ENCODE measurements around the gene CHERP. TPM values are rescaled to one million over a fixed set of nuclear protein-coding genes. Genes with fewer than 3 reads are reported as not detected.

Gene CHERP
- total and polyA plus RNA-seq, 12 donors = 2.9 to 50.7 (median 19.0) TPM

- peak overlapping the region in 1 of 5 donors; percentile 1 for H3K27ac ChIP-seq
- no peaks in the 10 kb centered on the region for H3K27me3 ChIP-seq
- no peaks in the 10 kb centered on the region for H3K9me3 ChIP-seq (replicated peaks in 1 of 3)
- no peak overlapping the region for H3K4me3 ChIP-seq
- no peak for TF ChIP-seq CTCF (IDR thresholded peaks at IDR 0.05)
- TF ChIP-seq POLR2A (IDR thresholded peaks at IDR 0.05) = no peak
- no peaks in the 10 kb centered on the region for H3K4me1 ChIP-seq (replicated peaks in 1 of 2)
- WGBS, 4 donors = 76 to 80% (median 79%) methylated on average over 23 to 45 of the region's 45 CpGs
- DNase-seq = peak in 1 of 7 donors; percentile 22
- intact Hi-C loops (cut with DNase I) = no loop called here
- peaks cover 0 to 87% of the 10 kb centered on the region in 2 donors for H3K36me3 ChIP-seq (replicated peaks in 1 of 2)
Measured at GRCh38 chr19:16520074-16520973, 21.9 kb downstream of the CHERP start.

GRCh38 chr19:16519230-16519687 lies 23.0 kb downstream of the CHERP start:
- Histone ChIP-seq H3K4me3 (no peak overlapping the region), H3K27ac (no peak overlapping the region), H3K4me1 (replicated peaks in 1 of 2) (no peaks in the 10 kb centered on the region), H3K27me3 (no peaks in the 10 kb centered on the region), H3K36me3 (replicated peaks in 1 of 2) (peaks cover 0 to 84% of the 10 kb centered on the region in 2 donors), H3K9me3 (replicated peaks in 1 of 3) (no peaks in the 10 kb centered on the region)
- DNase-seq = no peak
- intact Hi-C loops (cut with DNase I) = no loop called here
- no peak for TF ChIP-seq POLR2A (IDR thresholded peaks at IDR 0.05)
- no peak for TF ChIP-seq CTCF (IDR thresholded peaks at IDR 0.05)
- 90 to 97% (median 94%) methylated on average over 23 to 24 of the region's 24 CpGs for WGBS, 4 donors

GRCh38 chr19:16518483-16519229 lies 23.6 kb downstream of the CHERP start:
- Histone ChIP-seq H3K27ac (no peak overlapping the region), H3K9me3 (replicated peaks in 1 of 3) (no peaks in the 10 kb centered on the region), H3K4me3 (no peak overlapping the region), H3K36me3 (replicated peaks in 1 of 2) (peaks cover 0 to 78% of the 10 kb centered on the region in 2 donors), H3K27me3 (no peaks in the 10 kb centered on the region), H3K4me1 (replicated peaks in 1 of 2) (no peaks in the 10 kb centered on the region)
- intact Hi-C loops (cut with DNase I) = no loop called here
- 83 to 90% (median 85%) methylated on average over 29 to 33 of the region's 33 CpGs for WGBS, 4 donors
- no peak for DNase-seq
- no peak for TF ChIP-seq CTCF (IDR thresholded peaks at IDR 0.05)

- peaks cover 0 to 74% of the 10 kb centered on the region in 2 donors for H3K36me3 ChIP-seq (replicated peaks in 1 of 2)
- DNase-seq = no peak
- no peaks in the 10 kb centered on the region for H3K27me3 ChIP-seq
- intact Hi-C loops (cut with DNase I) = no loop called here
- WGBS, 4 donors = 79 to 90% (median 79%) methylated on average over 13 to 14 of the region's 14 CpGs
- H3K9me3 ChIP-seq (replicated peaks in 1 of 3) = no peaks in the 10 kb centered on the region
- no peak overlapping the region for H3K27ac ChIP-seq
- no peak for TF ChIP-seq CTCF (IDR thresholded peaks at IDR 0.05)
- no peak for TF ChIP-seq POLR2A (IDR thresholded peaks at IDR 0.05)
- H3K4me1 ChIP-seq (replicated peaks in 1 of 2) = no peaks in the 10 kb centered on the region
- no peak overlapping the region for H3K4me3 ChIP-seq
Measured at GRCh38 chr19:16518061-16518460, 24.2 kb downstream of the CHERP start.

Data from adrenal gland (tissue), 12 donors.